GM21423 (cell line): Measurements from ENCODE around the gene OR2AT4.
"Not testable (repeated sequence)": the region's sequence is repeated elsewhere in the genome, so short reads cannot be mapped to it uniquely, and the experiment has no call there.

Experiments
- ATAC-seq: cut with Tn5 transposase; IDR thresholded peaks from one replicate; pipeline ENCODE4 v1.9.1; 2021; ENCODE audit warnings: mild to moderate bottlenecking, moderate library complexity; ENCODE audit not compliant: unreplicated experiment

OR2AT4 gene

GRCh38 chr11:75096456-75097172 is at the start of gene OR2AT4:
TSS of gene OR2AT4 (minus strand) at chr11:75096876.
- ATAC-seq, result no peak

- no peak for ATAC-seq
Observed at GRCh38 chr11:75145972-75146519, 49.4 kb upstream of the OR2AT4 start.

DNA sequence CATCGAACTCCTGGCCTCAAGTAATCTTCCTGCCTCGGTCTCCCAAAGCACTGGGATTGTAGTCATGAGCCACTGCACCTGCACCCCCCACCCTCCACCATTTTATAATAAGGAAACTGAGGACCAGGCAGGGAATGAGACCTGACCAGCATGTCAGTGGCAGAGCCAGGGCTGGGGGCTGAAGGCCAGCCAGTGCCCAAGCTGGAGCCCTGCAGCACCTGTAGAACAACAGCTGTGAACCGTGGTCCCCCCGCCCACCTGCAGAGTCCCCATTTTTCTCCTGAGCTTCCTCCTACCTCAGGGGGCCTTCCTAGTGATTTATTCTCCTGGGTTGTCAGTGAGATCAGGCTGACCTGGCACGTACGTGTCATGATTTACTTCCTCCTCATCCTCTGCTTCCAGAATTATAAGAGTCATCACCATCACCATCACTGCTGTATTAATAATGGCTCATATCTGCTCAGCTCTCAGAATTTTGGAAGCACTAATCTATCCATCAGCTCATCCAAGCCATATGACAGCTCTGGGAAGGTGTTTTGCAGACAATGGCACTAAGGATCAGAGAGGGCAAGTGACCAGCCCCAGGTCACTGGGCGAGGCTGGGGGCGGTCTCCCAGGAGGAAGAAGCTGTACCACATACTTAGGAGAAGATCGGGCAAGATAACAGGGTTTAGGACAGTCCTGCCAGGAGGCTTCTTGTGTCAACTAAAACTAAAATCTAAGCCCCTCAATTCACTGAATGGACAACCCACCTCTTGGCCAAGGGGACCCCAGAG is 48.7 kb upstream of the OR2AT4 start:
- ATAC-seq, result no peak

- no peak for ATAC-seq
Observed at GRCh38 chr11:75144716-75145014, 48.0 kb upstream of the OR2AT4 start.

DNA sequence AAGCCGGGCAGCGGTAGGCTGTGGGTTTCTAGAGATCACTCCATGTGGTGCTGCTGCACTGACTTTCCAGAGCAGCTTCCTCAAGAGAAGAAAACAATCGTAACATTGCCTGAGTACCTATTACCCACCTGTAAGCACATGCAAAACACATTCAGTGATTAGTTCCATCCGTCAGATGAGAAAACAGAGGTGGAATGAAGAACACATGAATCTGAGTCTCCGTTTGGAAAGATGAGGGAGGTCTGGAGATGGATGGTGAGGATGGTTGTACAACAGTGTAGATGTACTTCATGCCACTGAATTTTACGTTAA is 46.7 kb upstream of the OR2AT4 start:
- no peak for ATAC-seq

DNA sequence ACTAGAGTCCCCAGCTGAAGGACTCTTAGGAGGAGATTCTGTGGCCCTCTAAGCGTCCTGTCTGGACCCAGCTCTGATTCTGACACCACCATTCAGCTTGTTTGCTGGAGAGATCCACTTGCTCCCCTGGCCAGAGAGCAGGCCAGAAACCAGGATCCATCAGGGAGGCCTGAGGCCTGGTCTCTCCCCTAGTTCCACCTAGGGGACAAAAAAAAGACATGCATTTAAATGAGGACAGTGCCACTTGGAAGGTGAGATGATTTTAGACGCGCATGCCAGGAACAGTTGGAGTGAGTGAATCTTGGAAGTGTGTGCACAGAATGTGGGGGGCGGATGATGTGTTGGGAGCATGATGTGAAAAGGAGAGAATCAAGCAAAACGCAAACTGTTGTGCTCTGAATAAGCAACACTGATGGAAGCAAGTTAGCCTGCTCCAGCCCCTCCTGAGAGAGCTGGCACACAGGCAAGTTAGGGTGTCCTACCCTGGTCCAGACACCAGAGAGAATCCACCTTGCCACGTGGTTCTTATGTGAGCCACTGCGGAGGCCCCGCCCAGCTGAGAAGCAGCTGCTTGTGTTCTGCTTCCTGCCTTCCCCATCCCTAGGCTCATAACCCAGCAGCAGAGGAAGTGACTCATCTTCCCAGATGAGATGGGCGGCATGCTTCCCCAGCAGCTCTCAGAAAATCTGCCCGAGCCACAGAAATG is 46.2 kb upstream of the OR2AT4 start:
- peak; percentile 74 for ATAC-seq

DNA sequence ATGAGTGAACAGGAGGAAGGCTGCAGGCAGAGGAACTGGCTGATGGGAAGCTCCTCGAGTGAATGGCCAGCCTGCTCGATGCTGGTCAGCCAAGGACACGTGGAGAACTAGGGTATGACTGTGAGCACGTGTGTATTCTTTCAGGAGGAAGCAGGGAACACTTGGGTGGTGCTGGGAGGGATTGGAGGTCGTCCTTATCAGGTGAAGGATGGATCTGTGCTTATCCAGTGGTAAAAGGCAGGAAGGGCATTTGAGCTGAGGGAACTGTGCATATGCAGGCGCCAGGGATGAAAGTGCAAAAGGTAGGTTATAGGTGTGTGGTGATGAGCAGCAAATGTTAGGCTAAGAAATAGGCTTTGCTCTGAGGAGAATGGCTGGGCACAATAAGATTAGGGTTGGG is 44.5 kb upstream of the OR2AT4 start:
- no peak for ATAC-seq

DNA sequence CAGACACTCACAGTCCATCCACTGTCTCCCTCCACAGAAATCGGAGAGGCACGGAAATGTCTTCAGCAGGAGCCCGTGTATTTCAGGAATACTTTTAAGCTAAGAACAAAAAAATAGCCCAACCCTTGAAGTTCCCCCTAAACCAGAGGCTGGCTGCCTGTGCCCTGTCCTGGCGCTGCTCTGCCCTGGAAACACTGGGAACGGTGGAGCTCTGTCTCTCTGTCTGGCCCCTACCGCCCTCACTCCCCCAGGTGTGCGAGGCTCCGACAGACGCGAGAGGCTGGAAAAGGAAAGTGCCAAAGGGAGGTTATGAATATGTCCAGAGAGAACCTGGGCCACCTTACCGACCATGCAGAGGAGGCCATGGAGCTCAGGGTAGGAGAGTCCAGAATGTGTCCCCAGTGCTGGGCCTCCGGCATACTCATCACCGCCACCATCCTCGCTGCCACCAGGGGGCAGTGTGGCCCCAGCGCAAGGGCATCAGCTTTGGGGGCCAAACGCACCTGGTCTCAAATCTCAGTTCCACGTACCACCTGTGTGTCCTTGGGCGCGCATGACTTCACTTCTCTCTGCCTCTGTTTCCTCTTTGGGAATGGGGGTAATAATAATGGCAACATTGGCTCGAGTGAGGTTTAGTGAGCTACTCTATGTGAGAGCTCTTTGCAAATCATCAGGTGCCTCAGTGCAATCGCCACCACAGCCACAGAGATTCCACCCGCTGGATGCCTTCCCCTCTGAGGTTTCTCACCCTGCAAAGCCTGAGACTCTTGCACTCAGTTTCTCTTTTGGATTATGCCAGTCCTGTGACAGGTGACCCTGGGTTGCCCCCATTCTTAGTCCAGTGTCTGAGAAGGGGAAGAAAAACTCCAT is 43.8 kb upstream of the OR2AT4 start:
- no peak for ATAC-seq

GRCh38 chr11:75135651-75136050 is 39.0 kb upstream of the OR2AT4 start:
- no peak for ATAC-seq

GRCh38 chr11:75135021-75135650 is 38.5 kb upstream of the OR2AT4 start:
- no peak for ATAC-seq

GRCh38 chr11:75133976-75134375 is 37.3 kb upstream of the OR2AT4 start:
- no peak for ATAC-seq

GRCh38 chr11:75132080-75132479 is 35.4 kb upstream of the OR2AT4 start:
- no peak for ATAC-seq

GRCh38 chr11:75126564-75126963 is 29.9 kb upstream of the OR2AT4 start:
- ATAC-seq, result no peak

- ATAC-seq, result no peak
Observed at GRCh38 chr11:75118577-75118976, 21.9 kb upstream of the OR2AT4 start.

GRCh38 chr11:75114465-75114864 is 17.8 kb upstream of the OR2AT4 start:
- no peak for ATAC-seq

DNA sequence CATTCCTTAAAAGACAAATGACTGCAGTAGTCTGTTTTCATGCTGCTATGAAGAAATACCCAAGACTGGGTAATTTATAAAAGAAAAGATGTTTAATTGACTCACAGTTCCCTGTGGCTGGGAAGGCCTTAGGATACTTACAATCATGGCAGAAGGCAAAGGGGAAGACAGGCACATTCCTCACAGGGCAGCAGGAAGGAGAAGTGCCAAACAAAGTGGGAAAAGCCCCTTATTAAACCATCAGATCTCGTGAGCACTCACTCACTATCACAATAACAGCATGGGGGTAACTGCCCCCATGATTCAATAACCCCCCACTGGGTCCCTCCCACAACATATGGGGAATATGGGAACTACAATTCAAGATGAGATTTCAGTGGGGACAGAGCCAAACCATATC is 16.4 kb upstream of the OR2AT4 start:
- ATAC-seq, result no peak

DNA sequence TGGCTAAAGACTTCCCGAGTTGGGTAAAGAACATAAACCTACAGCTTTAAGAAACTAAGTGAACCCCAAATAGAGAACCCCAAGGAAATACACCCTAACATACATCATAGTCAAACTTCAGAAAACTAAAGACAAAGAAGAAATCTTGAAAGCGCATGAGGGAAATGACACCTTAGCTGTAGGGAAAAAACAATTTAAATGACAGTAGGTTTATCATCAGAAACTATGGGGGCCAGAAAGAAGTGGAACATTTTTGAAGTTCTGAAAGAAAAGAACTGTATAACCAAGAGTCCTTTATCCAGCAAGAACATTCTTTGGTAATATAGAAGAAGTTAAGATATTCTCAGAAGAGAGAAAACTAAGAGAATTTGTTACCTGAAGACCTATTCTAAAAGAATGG is 15.5 kb upstream of the OR2AT4 start:
- no peak for ATAC-seq

GRCh38 chr11:75107187-75107586 is 10.5 kb upstream of the OR2AT4 start:
- no peak for ATAC-seq

DNA sequence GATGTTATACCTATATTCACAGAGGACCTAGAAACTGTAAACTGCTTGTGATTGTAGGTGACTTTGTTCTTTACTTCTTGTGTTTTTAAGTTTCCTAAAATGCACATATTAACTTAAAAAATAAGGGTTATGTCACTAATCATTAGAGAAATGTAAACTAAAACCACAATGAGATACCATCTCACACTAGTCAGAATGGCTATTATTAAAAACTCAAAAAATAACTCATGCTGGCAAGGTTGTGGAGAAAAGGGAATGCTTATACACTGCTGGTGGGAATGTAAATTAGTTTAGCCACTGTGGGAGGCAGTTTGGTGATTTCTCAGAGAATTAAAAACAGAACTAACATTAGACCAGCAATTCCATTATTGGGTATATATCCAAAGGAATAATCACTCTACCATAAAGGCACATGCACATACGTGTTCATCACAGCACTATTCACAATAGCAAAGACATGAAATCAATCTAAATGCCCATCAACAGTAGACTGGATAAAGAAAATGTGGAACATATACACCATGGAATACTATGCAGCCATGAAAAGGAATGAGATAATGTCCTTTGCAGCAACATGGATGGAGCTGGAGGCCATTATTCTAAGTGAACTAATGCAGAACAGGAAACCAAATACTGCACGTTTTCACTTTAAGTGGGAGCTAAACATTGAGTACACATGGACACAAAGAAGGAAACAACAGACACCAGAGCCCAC is 9.4 kb upstream of the OR2AT4 start:
- not testable (repeated sequence) for ATAC-seq

DNA sequence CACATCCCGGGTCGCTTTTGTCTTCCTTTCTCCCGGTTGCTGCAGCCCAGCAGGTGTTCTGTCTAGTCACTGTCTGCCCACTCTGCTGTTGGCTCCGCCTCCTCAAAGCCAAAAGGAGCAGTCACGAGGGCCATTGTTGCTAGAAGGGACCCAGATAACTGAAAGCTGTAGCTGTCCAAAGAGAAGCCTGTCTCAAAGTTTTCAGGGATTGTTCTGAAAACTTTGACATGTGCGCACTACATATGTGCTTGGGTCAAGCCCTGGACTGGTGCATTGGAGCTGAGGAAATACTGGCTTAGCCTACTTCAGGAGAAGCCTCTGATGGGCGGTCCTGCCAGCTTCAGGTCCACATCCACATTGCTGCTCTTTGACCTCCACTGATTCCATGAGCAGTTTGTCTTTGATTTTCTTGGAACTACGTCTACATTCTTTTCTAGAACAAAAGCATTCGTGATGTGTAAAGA is 8.8 kb upstream of the OR2AT4 start:
- ATAC-seq, result no peak
